ENCODE data around the gene HHIPL2.

DNA sequence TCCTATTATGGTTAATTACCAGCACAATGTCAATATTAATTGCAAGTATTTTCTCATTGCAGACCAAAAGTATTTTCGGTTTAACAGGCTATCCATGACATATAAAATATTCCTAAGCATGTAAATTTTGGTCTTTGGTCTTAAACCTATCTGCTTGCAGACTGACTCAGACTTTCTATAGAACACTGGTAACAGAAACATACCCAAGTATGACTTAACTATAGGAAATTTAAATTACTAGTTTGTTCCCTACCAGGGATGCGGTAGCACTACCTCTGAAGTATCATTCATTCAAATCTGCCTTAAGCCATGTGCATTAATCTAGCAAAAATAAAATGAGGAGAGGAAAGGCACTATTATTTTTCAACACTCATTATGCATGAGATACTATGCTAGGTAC lies 38.9 kb upstream of the HHIPL2 start:
- TF ChIP-seq, protein P1, sequence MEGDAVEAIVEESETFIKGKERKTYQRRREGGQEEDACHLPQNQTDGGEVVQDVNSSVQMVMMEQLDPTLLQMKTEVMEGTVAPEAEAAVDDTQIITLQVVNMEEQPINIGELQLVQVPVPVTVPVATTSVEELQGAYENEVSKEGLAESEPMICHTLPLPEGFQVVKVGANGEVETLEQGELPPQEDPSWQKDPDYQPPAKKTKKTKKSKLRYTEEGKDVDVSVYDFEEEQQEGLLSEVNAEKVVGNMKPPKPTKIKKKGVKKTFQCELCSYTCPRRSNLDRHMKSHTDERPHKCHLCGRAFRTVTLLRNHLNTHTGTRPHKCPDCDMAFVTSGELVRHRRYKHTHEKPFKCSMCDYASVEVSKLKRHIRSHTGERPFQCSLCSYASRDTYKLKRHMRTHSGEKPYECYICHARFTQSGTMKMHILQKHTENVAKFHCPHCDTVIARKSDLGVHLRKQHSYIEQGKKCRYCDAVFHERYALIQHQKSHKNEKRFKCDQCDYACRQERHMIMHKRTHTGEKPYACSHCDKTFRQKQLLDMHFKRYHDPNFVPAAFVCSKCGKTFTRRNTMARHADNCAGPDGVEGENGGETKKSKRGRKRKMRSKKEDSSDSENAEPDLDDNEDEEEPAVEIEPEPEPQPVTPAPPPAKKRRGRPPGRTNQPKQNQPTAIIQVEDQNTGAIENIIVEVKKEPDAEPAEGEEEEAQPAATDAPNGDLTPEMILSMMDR (conservative IDR thresholded peaks at IDR 0.05 in 1 of 2, IDR thresholded peaks at IDR 0.05 in 1 of 2; ENCODE audit: extremely low read depth in 1 of 2, insufficient read depth in 1 of 2, low read depth in 1 of 2, low read length in 2 of 2): no peak
- TF ChIP-seq EZH2 (IDR thresholded peaks at IDR 0.05; ENCODE audit: borderline replicate concordance, low read length): no peak
